Parietal lobe (tissue), 1 donor: ENCODE measurements around the gene UBE2E3. TPM values are rescaled to one million over a fixed set of nuclear protein-coding genes. Genes with fewer than 3 reads are reported as not detected.

ENCODE experiments used
- total RNA-seq: library from RNA; depleted of rRNA; stranded (reverse); fragments of >200 nt; gene quantifications from one replicate; pipeline ENCODE4 v1.2.3, GENCODE V29; 2014

UBE2E3 gene
- 193 TPM for total RNA-seq

GRCh38 chr2:180980106-180980942, at the start of gene UBE2E3:
Gene UBE2E3, plus strand, starts transcription at chr2:180980605. Its CDS starts 1,438 bp downstream, at chr2:180982043.

